ENCODE data around the gene CDK2.
A peak's percentile ranks its signal among the peaks of the same experiment; 100 is the strongest.
"Not testable (repeated sequence)": the region's sequence is repeated elsewhere in the genome, so short reads cannot be mapped to it uniquely, and the experiment has no call there.

Gene CDK2

DNA sequence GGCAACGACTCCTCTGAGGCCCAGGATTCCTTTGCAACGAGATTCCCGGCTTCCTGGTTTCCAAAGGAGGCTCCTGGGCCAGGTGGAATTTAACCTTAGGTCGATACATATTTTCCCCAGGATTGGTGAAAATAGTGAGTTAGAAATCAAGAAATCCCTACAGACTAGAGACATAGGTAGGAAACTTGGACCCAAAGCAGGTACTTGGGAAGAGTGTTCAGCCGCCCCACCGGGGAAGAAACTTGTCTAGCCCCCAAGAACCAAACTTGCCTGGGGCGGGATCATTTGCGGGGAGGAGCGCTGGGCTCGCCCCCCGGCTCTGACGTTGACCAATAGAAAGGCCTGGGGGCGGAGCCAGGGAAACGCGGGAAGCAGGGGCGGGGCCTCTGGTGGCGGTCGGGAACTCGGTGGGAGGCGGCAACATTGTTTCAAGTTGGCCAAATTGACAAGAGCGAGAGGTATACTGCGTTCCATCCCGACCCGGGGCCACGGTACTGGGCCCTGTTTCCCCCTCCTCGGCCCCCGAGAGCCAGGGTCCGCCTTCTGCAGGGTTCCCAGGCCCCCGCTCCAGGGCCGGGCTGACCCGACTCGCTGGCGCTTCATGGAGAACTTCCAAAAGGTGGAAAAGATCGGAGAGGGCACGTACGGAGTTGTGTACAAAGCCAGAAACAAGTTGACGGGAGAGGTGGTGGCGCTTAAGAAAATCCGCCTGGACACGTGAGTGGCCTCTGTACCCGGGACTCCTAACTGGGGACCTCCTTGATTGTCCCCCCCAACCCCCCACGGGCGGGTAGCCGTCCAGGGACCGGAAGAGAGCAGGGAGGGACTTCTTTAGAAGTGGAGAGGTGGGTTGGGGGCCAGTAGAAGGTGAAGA lies at the start of gene CDK2:
CDK2 (plus strand) TSS at position 423 of the 874 bp plus-strand sequence; CDS start at position 602, 179 bp downstream.
- peak; percentile 87 for DNase-seq (ENCODE audit: low spot score)

GRCh38 chr12:55919032-55919431 lies 47.6 kb upstream of the CDK2 start:
- not testable (repeated sequence) for DNase-seq (ENCODE audit: low spot score)

GRCh38 chr12:55922126-55922525 lies 44.5 kb upstream of the CDK2 start:
- no peak for DNase-seq (ENCODE audit: low spot score)

DNA sequence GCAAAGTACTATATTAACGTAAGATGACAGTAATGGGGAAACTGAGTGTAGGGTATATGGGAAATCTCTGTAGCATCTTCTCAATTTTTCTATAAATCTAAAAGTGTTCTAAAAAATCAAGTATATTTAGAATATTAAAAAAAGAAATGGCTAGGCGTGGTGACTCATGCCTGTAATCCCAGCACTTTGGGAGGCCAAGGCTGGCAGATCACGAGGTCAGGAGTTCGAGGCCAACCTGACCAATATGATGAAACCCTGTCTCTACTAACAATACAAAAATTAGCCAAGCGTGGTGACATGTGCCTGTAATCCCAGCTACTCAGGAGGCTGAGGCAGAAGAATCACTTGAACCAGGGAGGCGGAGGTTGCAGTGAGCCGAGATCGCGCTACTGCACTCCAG lies 43.0 kb upstream of the CDK2 start:
- not testable (repeated sequence) for DNase-seq (ENCODE audit: low spot score)

GRCh38 chr12:55925371-55925770 lies 41.3 kb upstream of the CDK2 start:
- DNase-seq (ENCODE audit: low spot score): no peak

DNA sequence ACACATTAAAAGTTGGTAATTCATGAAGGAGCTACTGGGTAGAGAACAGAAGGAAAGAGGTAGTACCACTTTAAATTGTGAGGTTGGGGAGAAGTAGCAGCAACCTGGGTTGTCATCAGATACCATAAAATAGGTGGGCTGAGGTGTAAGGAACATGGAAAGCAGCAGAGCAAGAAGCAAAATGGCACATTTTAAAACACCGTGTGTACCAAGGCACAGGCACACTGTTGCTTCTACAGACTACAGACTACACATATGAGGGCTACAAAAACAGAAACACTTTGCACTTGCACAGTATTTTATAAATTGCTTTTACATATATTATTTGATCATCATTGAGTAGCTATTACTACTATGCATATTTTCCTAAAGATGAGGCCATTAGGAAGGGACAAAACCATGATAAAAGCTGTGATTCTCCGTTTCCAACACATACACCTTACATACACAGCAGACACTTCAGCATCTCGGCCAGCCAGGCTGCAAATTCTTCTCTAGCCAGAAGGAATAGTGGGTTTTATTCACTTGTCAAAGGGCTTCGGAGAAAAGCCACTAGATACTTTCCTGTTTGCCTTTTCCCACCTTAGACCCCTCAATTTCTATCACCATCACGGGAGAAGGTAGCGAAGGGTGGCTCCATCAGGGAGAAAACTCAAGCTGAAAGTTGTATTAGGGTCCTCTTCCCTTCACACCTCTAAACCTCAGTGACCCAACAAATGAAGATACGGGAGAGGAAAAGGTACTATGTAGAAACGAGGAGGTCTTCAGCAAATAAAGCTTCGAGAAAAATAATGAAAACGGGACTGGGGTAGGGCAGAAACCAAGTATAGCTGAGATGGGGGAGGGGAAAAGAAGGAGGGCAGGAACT lies 40.5 kb upstream of the CDK2 start:
- DNase-seq (ENCODE audit: low spot score): no peak

DNA sequence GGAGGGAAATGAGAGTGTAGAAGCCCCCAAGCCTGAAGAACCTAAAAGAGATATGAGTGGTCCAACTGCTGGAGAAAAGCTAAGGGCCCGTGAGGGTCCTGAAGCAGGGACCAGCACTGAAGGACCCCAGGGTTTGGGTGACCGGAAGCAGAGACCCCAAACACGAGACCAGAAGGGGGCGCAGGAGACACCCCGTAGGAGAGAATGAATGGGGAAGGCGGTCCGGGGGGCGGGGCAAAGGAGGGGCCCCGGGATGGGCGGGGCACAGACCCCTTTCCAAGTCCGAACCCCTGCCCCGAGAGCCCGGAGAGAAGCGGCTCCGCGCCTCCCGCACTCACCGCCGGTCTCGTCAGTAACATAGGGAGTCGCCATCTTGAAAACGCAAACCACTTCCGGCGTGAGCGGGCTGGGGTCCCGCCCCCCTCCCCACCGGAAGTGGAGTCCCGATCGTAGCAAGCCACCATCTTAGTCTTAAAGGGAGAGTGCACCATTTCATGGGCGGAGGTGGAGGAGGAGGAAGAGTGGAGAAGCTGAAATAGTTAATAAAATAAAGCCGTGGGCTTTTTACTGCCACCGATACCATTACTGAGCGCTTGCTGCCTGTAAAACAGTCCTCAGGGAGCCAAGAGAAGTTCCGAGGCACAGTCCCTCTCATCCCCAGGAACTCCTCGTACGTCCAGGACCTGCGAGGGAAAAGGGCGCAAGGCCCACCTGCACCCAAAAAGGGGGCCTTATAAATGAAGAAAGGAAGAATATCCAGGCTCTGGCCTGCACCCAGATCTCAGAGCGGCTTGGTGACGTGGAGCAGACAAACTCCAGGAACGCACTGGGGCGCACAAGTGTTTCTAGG lies 39.7 kb upstream of the CDK2 start:
- peak; percentile 93 for DNase-seq (ENCODE audit: low spot score)

DNA sequence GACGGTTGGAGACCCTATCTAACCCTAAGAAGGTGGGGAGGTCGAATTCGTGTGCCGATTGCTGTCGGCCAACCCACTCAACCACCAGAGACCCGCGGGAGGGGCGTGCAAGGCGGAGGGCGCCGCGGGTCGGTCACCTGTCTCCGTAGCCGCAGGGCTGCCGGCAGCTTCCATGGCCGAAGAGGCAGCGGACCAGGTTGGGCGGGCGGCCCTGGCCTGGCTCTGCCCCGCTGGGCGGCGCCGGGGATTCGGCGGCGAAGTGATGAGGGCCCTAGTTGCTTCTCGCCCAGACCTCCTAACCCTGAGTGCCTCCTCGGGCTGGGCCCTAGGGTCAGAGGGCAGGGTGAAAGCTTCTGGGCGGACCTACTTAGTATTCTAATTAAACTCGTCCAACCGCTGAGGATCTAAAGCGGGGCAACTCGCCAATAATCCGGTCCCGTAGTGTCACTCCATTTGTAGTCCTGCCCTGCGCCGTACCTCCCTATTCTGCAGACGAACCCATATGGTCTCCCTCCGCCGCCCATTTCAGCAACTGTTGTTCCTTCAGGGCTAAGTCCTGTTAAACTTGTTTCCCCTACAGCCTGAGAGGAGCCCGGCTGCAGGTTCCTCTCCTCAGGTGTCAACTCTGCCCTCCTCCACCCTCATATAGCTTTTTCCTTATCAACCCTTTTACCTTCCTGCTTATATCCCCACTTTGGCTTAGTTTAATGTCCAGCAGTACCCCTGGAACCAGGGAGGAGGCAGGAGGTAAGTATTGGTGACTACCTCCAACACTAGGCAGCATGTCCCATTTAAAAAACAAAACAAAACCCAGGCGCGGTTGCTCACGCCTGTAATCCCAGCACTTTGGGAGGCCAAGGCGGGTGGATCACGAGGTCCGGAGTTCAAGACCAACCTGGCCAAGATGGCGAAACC lies 38.8 kb upstream of the CDK2 start, which contains the start of gene PYM1:
PYM1 (minus strand) TSS at position 307 of the 915 bp plus-strand sequence; CDS start at position 174, 133 bp downstream.
- peak; percentile 77 for DNase-seq (ENCODE audit: low spot score)

DNA sequence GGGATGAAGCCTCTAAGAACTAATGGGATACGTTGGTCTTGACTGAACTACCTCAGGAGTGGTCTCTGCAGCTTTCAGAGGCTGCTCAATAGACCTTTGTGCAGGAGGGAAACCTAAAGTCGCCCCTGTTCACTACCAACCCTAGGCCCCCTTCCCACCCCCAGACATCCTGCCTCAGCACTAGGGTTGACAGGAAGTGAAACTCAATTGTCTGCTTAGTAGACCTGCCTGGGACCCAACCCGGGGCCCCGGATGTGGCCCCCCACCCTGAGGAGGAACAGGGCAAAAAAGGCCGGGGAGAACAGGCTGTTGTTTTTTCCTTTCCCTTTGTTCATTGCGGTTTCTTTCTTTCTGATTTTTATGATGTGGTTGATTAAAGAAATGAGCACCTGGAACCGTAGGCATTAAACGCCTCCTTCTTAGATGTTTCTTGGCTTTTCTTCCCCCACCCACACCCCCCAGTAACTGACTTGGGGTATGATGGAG lies 37.3 kb upstream of the CDK2 start:
- peak; percentile 96 for DNase-seq (ENCODE audit: low spot score)

- DNase-seq (ENCODE audit: low spot score): peak; percentile 88
These were observed 35.8 kb upstream of the CDK2 start, which contains the start of gene DGKA for GRCh38 chr12:55930771-55931316. Gene DGKA, plus strand, starts transcription at chr12:55931162. Its CDS starts 5,342 bp downstream, at chr12:55936504.

- DNase-seq (ENCODE audit: low spot score): no peak
These were observed 35.3 kb upstream of the CDK2 start for GRCh38 chr12:55931317-55931779.

DNA sequence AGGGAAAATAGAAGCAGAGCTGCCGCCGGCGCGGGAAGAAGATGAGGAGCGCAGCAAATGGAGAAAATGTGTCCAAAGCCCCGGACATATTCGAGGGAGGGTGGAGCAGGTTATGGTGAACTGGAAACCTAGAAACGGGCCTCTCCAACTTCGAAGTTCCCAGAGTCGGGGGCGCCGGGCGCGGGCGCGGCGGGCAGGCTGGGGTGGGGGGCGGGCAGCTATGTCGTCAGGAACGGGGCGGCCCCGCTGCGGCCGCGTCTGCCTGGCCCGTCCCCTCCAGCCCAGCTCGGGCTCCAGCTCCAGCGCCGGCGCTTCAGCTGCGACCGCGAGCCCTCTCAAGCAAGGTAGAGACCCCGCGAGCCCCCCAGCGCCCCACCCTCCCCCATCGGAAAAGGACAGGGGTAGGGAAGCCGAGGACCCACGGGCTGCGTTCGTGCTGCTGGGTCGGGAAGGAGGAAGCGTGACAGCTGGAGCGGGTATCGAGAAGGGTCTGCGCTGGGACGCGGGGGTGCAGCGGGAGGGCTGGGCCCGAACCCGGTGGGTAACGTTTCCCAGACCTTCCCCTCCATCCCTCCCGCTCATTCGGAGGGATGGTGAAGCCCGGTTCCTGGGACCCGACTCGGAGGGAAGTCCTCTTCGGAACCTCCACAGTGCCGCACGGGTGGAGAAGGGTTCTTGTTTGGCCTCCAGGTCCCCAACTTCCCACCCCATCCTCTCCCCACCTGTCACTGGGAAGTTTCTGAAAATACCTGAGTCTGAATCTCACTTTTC lies 34.7 kb upstream of the CDK2 start:
- peak; percentile 36 for DNase-seq (ENCODE audit: low spot score)

- peak; percentile 67 for DNase-seq (ENCODE audit: low spot score)
These were observed 34.1 kb upstream of the CDK2 start for GRCh38 chr12:55932551-55932910.

- DNase-seq (ENCODE audit: low spot score): no peak
These were observed 33.3 kb upstream of the CDK2 start for GRCh38 chr12:55933169-55933798.

DNA sequence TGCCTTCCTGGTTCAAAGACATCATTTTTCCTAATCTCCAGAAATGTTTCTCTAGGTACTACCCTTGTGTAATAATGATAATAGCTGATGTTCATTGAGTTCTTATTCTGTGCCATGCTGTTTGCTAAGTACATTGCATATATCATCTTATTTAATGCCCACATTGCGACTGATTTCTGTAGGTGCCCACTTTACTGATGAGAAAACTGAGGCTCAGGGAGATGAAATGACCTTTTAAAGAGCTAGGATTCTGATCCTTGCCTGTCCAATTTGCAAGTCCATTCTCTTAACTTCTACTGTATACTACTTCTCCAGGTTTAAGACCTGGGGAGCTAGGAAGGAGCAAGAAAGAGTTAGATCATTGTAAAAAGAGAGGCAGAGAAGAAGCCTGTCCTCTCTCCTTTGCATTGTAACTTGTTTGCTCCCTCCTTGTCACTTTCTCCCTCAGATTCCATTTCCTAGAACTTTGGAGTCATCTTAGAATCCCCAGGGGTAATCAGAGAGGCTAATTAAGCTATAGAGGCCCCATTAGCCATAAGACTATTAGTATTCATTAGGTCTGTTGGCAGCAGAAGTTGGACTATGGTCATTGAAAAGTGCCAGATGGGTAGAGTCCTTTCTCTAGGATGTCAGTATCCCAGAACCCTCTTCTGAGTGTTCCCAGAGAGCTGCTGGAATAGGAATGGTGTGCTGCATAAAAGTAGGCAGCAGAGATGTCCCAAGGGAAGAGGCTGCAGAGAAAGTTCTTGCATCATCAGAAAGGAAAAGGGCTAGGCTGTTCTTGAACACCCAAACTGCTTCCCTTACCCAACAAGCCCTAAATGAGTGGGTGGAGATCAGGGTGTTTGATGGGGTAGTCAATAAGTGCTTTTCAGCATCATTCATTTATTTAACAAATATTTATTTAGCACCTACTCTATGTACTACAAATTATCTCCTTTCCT lies 32.6 kb upstream of the CDK2 start:
- DNase-seq (ENCODE audit: low spot score): no peak

DNA sequence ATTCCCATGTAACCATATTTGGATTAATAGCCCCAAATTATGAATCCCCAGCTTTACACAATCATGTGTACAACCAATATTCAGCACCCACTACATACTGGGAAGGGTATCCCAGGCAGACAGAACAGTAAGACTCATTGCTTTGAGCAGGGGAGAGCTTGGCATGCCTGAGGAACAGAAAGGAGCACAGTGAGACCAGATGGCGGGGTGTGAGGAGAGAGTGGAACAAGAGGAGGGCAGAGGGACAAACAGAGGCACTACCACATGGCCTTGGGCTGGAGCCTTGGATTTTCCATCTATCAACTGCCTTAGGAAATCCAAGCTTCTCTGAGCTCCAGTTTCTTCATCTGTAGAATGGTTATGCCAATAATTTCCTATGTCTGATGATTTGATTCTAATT lies 31.9 kb upstream of the CDK2 start:
- DNase-seq (ENCODE audit: low spot score): no peak

DNA sequence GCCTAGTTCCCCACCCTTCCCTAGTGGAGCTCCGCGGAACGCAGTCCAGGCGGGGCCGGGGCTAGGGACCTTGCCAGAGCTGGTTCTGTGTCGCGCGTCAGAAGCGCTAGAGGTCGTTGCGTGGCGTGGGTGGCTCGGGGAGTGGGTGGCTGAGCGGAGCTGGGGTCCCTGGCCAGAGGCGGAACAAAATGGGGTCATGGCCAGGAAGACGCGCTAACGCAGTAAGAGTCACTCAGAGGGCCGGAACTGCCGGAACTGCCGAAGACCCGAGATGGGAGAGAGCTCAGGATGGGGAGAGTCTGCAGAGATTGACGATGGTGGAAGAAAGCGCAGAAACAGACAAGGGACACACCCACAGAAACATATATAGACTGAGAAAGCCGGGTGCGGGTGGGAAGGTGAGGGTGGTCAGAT lies 30.9 kb upstream of the CDK2 start:
- DNase-seq (ENCODE audit: low spot score): no peak

GRCh38 chr12:55937981-55938380 lies 28.6 kb upstream of the CDK2 start:
- no peak for DNase-seq (ENCODE audit: low spot score)
